Choroid plexus epithelial cell (primary cell): Measurements from ENCODE around the gene GRB10.

Experiments used
- DNase-seq: peaks from one replicate; pipeline ENCODE4 v3.0.0-alpha.2; 2010; ENCODE audit warnings: low read depth
- H3K4me3 ChIP-seq: 2 replicates; pipeline ENCODE4 v1.5.1; 2011; ENCODE audit warnings: low read depth, mild to moderate bottlenecking, control low read depth, low read length, moderate library complexity
- CTCF ChIP-seq: conservative IDR thresholded peaks from 2 replicates; pipeline ENCODE4 v1.5.1; 2011; ENCODE audit warnings: low read depth, mild to moderate bottlenecking, control low read depth, inconsistent platforms, low read length, moderate library complexity

Gene GRB10

GRCh38 chr7:50681432-50682045 lies 101.2 kb downstream of the GRB10 start:
- no peak for DNase-seq
- TF ChIP-seq CTCF: no peak
- H3K4me3 ChIP-seq: no peak overlapping the region

- H3K4me3 ChIP-seq: no peak overlapping the region
- peak; percentile 51 for TF ChIP-seq CTCF
- DNase-seq: peak; percentile 70
Observed at GRCh38 chr7:50679218-50680007, 103.3 kb downstream of the GRB10 start.

GRCh38 chr7:50678586-50678985 lies 104.1 kb downstream of the GRB10 start:
- TF ChIP-seq CTCF: no peak

GRCh38 chr7:50677638-50677996 lies 105.1 kb downstream of the GRB10 start:
- TF ChIP-seq CTCF: no peak
- no peak overlapping the region for H3K4me3 ChIP-seq
- DNase-seq: no peak

More at GRCh38 chr7:50678586-50678985, 104.1 kb downstream of the GRB10 start:
- DNase-seq: no peak
- no peak overlapping the region for H3K4me3 ChIP-seq

- H3K4me3 ChIP-seq: no peak overlapping the region
- no peak for DNase-seq
- no peak for TF ChIP-seq CTCF
Observed at GRCh38 chr7:50676740-50677637, 105.7 kb downstream of the GRB10 start.

GRCh38 chr7:50676079-50676478 lies 106.6 kb downstream of the GRB10 start:
- no peak for DNase-seq
- no peak overlapping the region for H3K4me3 ChIP-seq
- TF ChIP-seq CTCF: no peak
